Tibial artery (tissue), 4 donors: ENCODE measurements around the gene CDH24.

Source experiments
- DNase-seq, 2 donors: peaks; one replicate each; pipeline ENCODE4 v3.0.0-alpha.2; 2019
- H3K27ac ChIP-seq, 2 donors: fragments of 200-600 bp; sonication (generic) in 1 of 2; 1 replicate in 1 of 2; 2 replicates in 1 of 2; pipeline ENCODE4 v1.5.1; 2018 to 2019; ENCODE audit warnings: mild to moderate bottlenecking in 1 of 2
- H3K27me3 ChIP-seq, 2 donors: fragments of 200-600 bp; sonication (generic) in 1 of 2; one replicate each; pipeline versions ENCODE4 v1.5.1 to v1.6.0; 2016 to 2019
- H3K36me3 ChIP-seq, 3 donors: fragments of 200-600 bp; sonication (generic) in 2 of 3; one replicate each; pipeline ENCODE4 v1.5.1; 2016 to 2019; ENCODE audit warnings: mild to moderate bottlenecking in 2 of 3
- H3K4me1 ChIP-seq, 4 donors: fragments of 200-600 bp; sonication (generic) in 2 of 4; 1 replicate in 3 of 4; 2 replicates in 1 of 4; pipeline ENCODE4 v1.5.1; 2016 to 2019
- H3K4me3 ChIP-seq, 2 donors: fragments of 200-600 bp; sonication (generic) in 1 of 2; 1 replicate in 1 of 2; 2 replicates in 1 of 2; pipeline ENCODE4 v1.5.1; 2018 to 2019; ENCODE audit warnings: mild to moderate bottlenecking in 2 of 2
- H3K9me3 ChIP-seq, 3 donors: fragments of 200-600 bp; sonication (generic) in 1 of 3; one replicate each; pipeline ENCODE4 v1.5.1; 2016 to 2019
- CTCF ChIP-seq, 2 experiments: fragments of 200-600 bp in 1 of 2; fragments of 450-650 bp in 1 of 2; IDR thresholded peaks; one replicate each; pipeline ENCODE4 v1.5.1; 2017 to 2019; ENCODE audit warnings: antibody characterized with exemption in 2 of 2, mild to moderate bottlenecking in 1 of 2, moderate library complexity in 1 of 2
- intact Hi-C: fragments of 100-400 bp; cut with DNase I; formaldehyde crosslinking; loops from one replicate; pipeline ENCODE4 v1.15.0; 2023; ENCODE audit warnings: low total_unique reads

The CDH24 gene

GRCh38 chr14:23056956-23057756 is at the start of gene CDH24:
CDH24 (minus strand) TSS chr14:23057520; CDS start chr14:23055733, 1,787 bp downstream.
- no peaks in the 10 kb centered on the region for H3K9me3 ChIP-seq
- H3K4me3 ChIP-seq: peak within 1 kb of the TSS; percentile 55 to 70
- intact Hi-C loops: loop anchor here (2.0 kb wide), 1 partner anchor 70 kb away; no protein-coding TSS in a partner anchor
- peaks cover 0 to 24% (median 14%) of the 10 kb centered on the region in 4 donors for H3K4me1 ChIP-seq
- H3K27me3 ChIP-seq: no peaks in the 10 kb centered on the region
- DNase-seq: peak; percentile 72 to 85
- peaks cover 31 to 37% (median 33%) of the 10 kb centered on the region in 3 donors for H3K36me3 ChIP-seq
- no peak for TF ChIP-seq CTCF (IDR thresholded peaks at IDR 0.05)
- H3K27ac ChIP-seq: peak within 1 kb of the TSS; percentile 37 to 62

- H3K27me3 ChIP-seq: peaks cover 0 to 10% of the 10 kb centered on the region in 2 donors
- no peak overlapping the region for H3K4me3 ChIP-seq
- intact Hi-C loops: no loop called here
- no peaks in the 10 kb centered on the region for H3K9me3 ChIP-seq
- no peak overlapping the region for H3K27ac ChIP-seq
- no peak for DNase-seq
- no peaks in the 10 kb centered on the region for H3K36me3 ChIP-seq
- no peaks in the 10 kb centered on the region for H3K4me1 ChIP-seq
- TF ChIP-seq CTCF (IDR thresholded peaks at IDR 0.05): no peak
Measured at GRCh38 chr14:23106747-23107045, 49.4 kb upstream of the CDH24 start.

- Histone ChIP-seq H3K27ac (no peak overlapping the region), H3K9me3 (no peaks in the 10 kb centered on the region), H3K4me3 (no peak overlapping the region), H3K36me3 (no peaks in the 10 kb centered on the region), H3K4me1 (no peaks in the 10 kb centered on the region), H3K27me3 (no peaks in the 10 kb centered on the region)
- intact Hi-C loops: no loop called here
- no peak for TF ChIP-seq CTCF (IDR thresholded peaks at IDR 0.05)
- DNase-seq: no peak
Measured at GRCh38 chr14:23105348-23105824, 48.1 kb upstream of the CDH24 start.

GRCh38 chr14:23104591-23105347 is 47.4 kb upstream of the CDH24 start, which contains the start of gene CIROP:
CIROP (minus strand) TSS chr14:23104989; CDS start chr14:23104920, 69 bp downstream.
- no peaks in the 10 kb centered on the region for H3K4me1 ChIP-seq
- H3K27me3 ChIP-seq: no peaks in the 10 kb centered on the region
- intact Hi-C loops: no loop called here
- no peak within 1 kb of the TSS for H3K27ac ChIP-seq
- no peaks in the 10 kb centered on the region for H3K36me3 ChIP-seq
- no peak for TF ChIP-seq CTCF (IDR thresholded peaks at IDR 0.05)
- DNase-seq: no peak
- H3K4me3 ChIP-seq: no peak within 1 kb of the TSS
- no peaks in the 10 kb centered on the region for H3K9me3 ChIP-seq

GRCh38 chr14:23104070-23104590 is 46.8 kb upstream of the CDH24 start:
- H3K4me1 ChIP-seq: no peaks in the 10 kb centered on the region
- TF ChIP-seq CTCF (IDR thresholded peaks at IDR 0.05): no peak
- DNase-seq: peak in 1 of 2 donors; percentile 16
- H3K36me3 ChIP-seq: peaks cover 4 to 5% (median 5%) of the 10 kb centered on the region in 3 donors
- H3K4me3 ChIP-seq: no peak overlapping the region
- intact Hi-C loops: no loop called here
- no peaks in the 10 kb centered on the region for H3K27me3 ChIP-seq
- H3K27ac ChIP-seq: no peak overlapping the region
- H3K9me3 ChIP-seq: no peaks in the 10 kb centered on the region
